H9 (cell line): ENCODE results near the gene UQCC3. TPM values are rescaled to one million over a fixed set of nuclear protein-coding genes. Genes with fewer than 3 reads are reported as not detected.
A peak's percentile ranks its signal among the peaks of the same experiment; 100 is the strongest.

Experiments
- DNase-seq: peaks from one replicate; pipeline ENCODE4 v3.0.0-alpha.2; 2017
- H2AFZ ChIP-seq: one replicate; pipeline ENCODE4 v1.6.1; 2013; ENCODE audit warnings: mild to moderate bottlenecking, low read length, control low read depth, moderate library complexity
- H2AK5ac ChIP-seq: 2 replicates; pipeline ENCODE4 v1.6.1; 2013; ENCODE audit warnings: low read length, control low read depth, mixed read lengths; ENCODE audit not compliant: insufficient read length
- H2BK120ac ChIP-seq: one replicate; pipeline ENCODE4 v1.6.1; 2013; ENCODE audit warnings: low read depth, mild to moderate bottlenecking, low read length, control low read depth, inconsistent platforms; ENCODE audit not compliant: poor library complexity, severe bottlenecking
- H2BK12ac ChIP-seq: 2 replicates; pipeline ENCODE4 v1.6.1; 2013; ENCODE audit warnings: low read length, control low read depth, mixed read lengths, low read depth; ENCODE audit not compliant: insufficient read length
- H2BK15ac ChIP-seq: 2 replicates; pipeline ENCODE4 v1.6.1; 2013; ENCODE audit warnings: low read depth, low read length, control low read depth
- H2BK20ac ChIP-seq: one replicate; pipeline ENCODE4 v1.6.1; 2013; ENCODE audit warnings: low read depth, mild to moderate bottlenecking, low read length, control low read depth, inconsistent platforms; ENCODE audit not compliant: poor library complexity, severe bottlenecking
- H2BK5ac ChIP-seq: 2 replicates; pipeline ENCODE4 v1.6.1; 2013; ENCODE audit warnings: low read length, control low read depth, mixed read lengths; ENCODE audit not compliant: insufficient read length
- H3K14ac ChIP-seq: 2 replicates; pipeline ENCODE4 v1.6.1; 2013; ENCODE audit warnings: low read length, control low read depth; ENCODE audit not compliant: insufficient read depth
- H3K18ac ChIP-seq: 2 replicates; pipeline ENCODE4 v1.6.1; 2013; ENCODE audit warnings: low read depth, mild to moderate bottlenecking, mixed read lengths, low read length, control low read depth; ENCODE audit not compliant: insufficient read length
- H3K23ac ChIP-seq: 2 replicates; pipeline ENCODE4 v1.6.1; 2013; ENCODE audit warnings: low read length, control low read depth, mixed read lengths, low read depth; ENCODE audit not compliant: insufficient read length
- H3K23me2 ChIP-seq: 2 replicates; pipeline ENCODE4 v1.6.1; 2013; ENCODE audit warnings: low read depth, mild to moderate bottlenecking, mixed read lengths, low read length, control low read depth; ENCODE audit not compliant: insufficient read length, poor library complexity, severe bottlenecking
- H3K27ac ChIP-seq: 2 replicates; pipeline ENCODE4 v1.5.1; 2013; ENCODE audit warnings: low read length, control low read depth, mixed read lengths, low read depth; ENCODE audit not compliant: insufficient read length
- H3K27me3 ChIP-seq: 2 replicates; pipeline ENCODE4 v1.6.1; 2013; ENCODE audit warnings: low read length, control low read depth, inconsistent platforms; ENCODE audit not compliant: insufficient read depth
- H3K4ac ChIP-seq: 2 replicates; pipeline ENCODE4 v1.6.1; 2013; ENCODE audit warnings: low read depth, mild to moderate bottlenecking, control low read depth, inconsistent platforms, low read length, moderate library complexity
- H3K4me1 ChIP-seq: 2 replicates; pipeline ENCODE4 v1.6.1; 2013; ENCODE audit warnings: low read length, control low read depth, inconsistent platforms; ENCODE audit not compliant: insufficient read depth
- H3K4me2 ChIP-seq: 2 replicates; pipeline ENCODE4 v1.6.1; 2013; ENCODE audit warnings: low read length, control low read depth, mixed read lengths; ENCODE audit not compliant: insufficient read length, insufficient read depth
- H3K56ac ChIP-seq: 2 replicates; pipeline ENCODE4 v1.6.1; 2013; ENCODE audit warnings: low read depth, mild to moderate bottlenecking, mixed read lengths, low read length, control low read depth; ENCODE audit not compliant: insufficient read length
- H3K79me1 ChIP-seq: 2 replicates; pipeline ENCODE4 v1.6.1; 2013; ENCODE audit warnings: low read depth, mild to moderate bottlenecking, moderate library complexity, low read length, control low read depth, inconsistent platforms; ENCODE audit not compliant: insufficient read depth, poor library complexity, severe bottlenecking
- H3K79me2 ChIP-seq: 2 replicates; pipeline ENCODE4 v1.6.1; 2013; ENCODE audit warnings: low read length, control low read depth, inconsistent platforms; ENCODE audit not compliant: insufficient read depth
- H3K9ac ChIP-seq: 2 replicates; pipeline ENCODE4 v1.6.1; 2013; ENCODE audit warnings: low read length, control low read depth, mixed read lengths; ENCODE audit not compliant: insufficient read length; ENCODE audit errors: extremely low read depth
- H3K9me3 ChIP-seq: one replicate; pipeline ENCODE4 v1.6.1; 2013; ENCODE audit warnings: low read depth, low read length, inconsistent platforms; ENCODE audit not compliant: control insufficient read depth
- H3T11ph ChIP-seq: one replicate; pipeline ENCODE4 v1.6.1; 2013; ENCODE audit warnings: mild to moderate bottlenecking, low read length, control low read depth, inconsistent platforms
- H4K20me1 ChIP-seq: one replicate; pipeline ENCODE4 v1.6.1; 2013; ENCODE audit not compliant: control insufficient read depth, insufficient read length, insufficient read depth
- H4K5ac ChIP-seq: 2 replicates; pipeline ENCODE4 v1.6.1; 2013; ENCODE audit warnings: low read depth, mild to moderate bottlenecking, mixed read lengths, low read length, control low read depth; ENCODE audit not compliant: insufficient read length
- H4K8ac ChIP-seq: replicated peaks from 2 replicates; pipeline ENCODE4 v1.6.1; 2013; ENCODE audit warnings: low read length, control low read depth, mixed read lengths, low read depth; ENCODE audit not compliant: insufficient read length
- H4K91ac ChIP-seq: 2 replicates; pipeline ENCODE4 v1.6.1; 2013; ENCODE audit warnings: low read depth, mild to moderate bottlenecking, moderate library complexity, mixed read lengths, low read length, control low read depth; ENCODE audit not compliant: insufficient read length
- H3K27ac Mint-ChIP-seq, 3 experiments: 2 replicates in 2 of 3; 3 replicates in 1 of 3; pipeline ENCODE4 v1.8.0; 2020 to 2021; ENCODE audit warnings: mixed read lengths in 3 of 3, mild to moderate bottlenecking in 1 of 3, moderate library complexity in 1 of 3
- H3K27me3 Mint-ChIP-seq: 2 replicates; pipeline ENCODE4 v1.8.0; 2021; ENCODE audit warnings: low read depth, mild to moderate bottlenecking, moderate library complexity, mixed read lengths
- H3K36me3 Mint-ChIP-seq, 3 experiments: 2 replicates in 2 of 3; 3 replicates in 1 of 3; pipeline ENCODE4 v1.8.0; 2020 to 2021; ENCODE audit warnings: low read depth in 3 of 3, mixed read lengths in 3 of 3; ENCODE audit not compliant: insufficient read depth in 1 of 3
- H3K4me1 Mint-ChIP-seq, 2 experiments: 2 replicates each; pipeline ENCODE4 v1.8.0; 2020; ENCODE audit warnings: mixed read lengths in 2 of 2
- H3K4me3 Mint-ChIP-seq, 2 experiments: 2 replicates in 1 of 2; 3 replicates in 1 of 2; pipeline ENCODE4 v1.8.0; 2020 to 2021; ENCODE audit warnings: mild to moderate bottlenecking in 2 of 2, mixed read lengths in 2 of 2, moderate library complexity in 1 of 2
- H3K9me3 Mint-ChIP-seq, 2 experiments: 2 replicates in 1 of 2; 3 replicates in 1 of 2; pipeline ENCODE4 v1.8.0; 2020; ENCODE audit warnings: mild to moderate bottlenecking in 2 of 2, mixed read lengths in 2 of 2, moderate library complexity in 1 of 2
- CTCF ChIP-seq: fragments of 200-600 bp; sonication (generic); conservative IDR thresholded peaks from 3 replicates; pipeline ENCODE4 v1.8.0; 2021; ENCODE audit warnings: antibody characterized with exemption, mild to moderate bottlenecking
- WGBS: extraction: QIAGEN DNeasy Blood & Tissue Kit; methylation state at CpG from one replicate; pipeline ENCODE4 v1.1.7; 2013; ENCODE audit warnings: missing lambda C conversion rate, low lambda C conversion rate, mixed read lengths; ENCODE audit not compliant: insufficient read length; ENCODE audit errors: extremely low coverage; 5-methylcytosine and 5-hydroxymethylcytosine counted together
- total RNA-seq: library from RNA; stranded (reverse); gene quantifications from 2 replicates; pipeline ENCODE4 v1.2.1, GENCODE V29; 2021

Gene UQCC3
- total RNA-seq, 1 experiment from 2014 or later: 11.1 TPM

- Histone ChIP-seq H3K23me2 (peaks cover 5% of the 10 kb centered on the region), H4K5ac (no peak within 1 kb of the TSS), H3K4me1 (peaks cover 3% of the 10 kb centered on the region; the same call in 1 of the 2 replicates), H2BK120ac (no peak within 1 kb of the TSS), H2AFZ (no peak within 1 kb of the TSS), H3K4me2 (peak within 1 kb of the TSS; percentile 74), H2BK20ac (no peak within 1 kb of the TSS), H2BK5ac (no peak within 1 kb of the TSS), H3K9me3 (no peaks in the 10 kb centered on the region), H3K4ac (no peak within 1 kb of the TSS; the same call in 1 of the 2 replicates), H2BK15ac (no peak within 1 kb of the TSS), H3K56ac (no peak within 1 kb of the TSS), H2BK12ac (no peak within 1 kb of the TSS), H3T11ph (no peak within 1 kb of the TSS), H3K27ac (no peak within 1 kb of the TSS), H3K14ac (peak within 1 kb of the TSS; percentile 85), H4K20me1 (no peaks in the 10 kb centered on the region), H3K23ac (no peak within 1 kb of the TSS), H4K8ac (no peak within 1 kb of the TSS), H2AK5ac (no peak within 1 kb of the TSS), H3K9ac (peak within 1 kb of the TSS; percentile 86), H3K79me2 (peaks cover 10% of the 10 kb centered on the region; the same call in 1 of the 2 replicates), H3K18ac (peak within 1 kb of the TSS; percentile 81), H4K91ac (no peak within 1 kb of the TSS), H3K27me3 (no peaks in the 10 kb centered on the region), H3K79me1 (no peaks in the 10 kb centered on the region)
- Mint-ChIP-seq H3K4me1 (peaks cover 7 to 9% of the 10 kb centered on the region in 2 experiments), H3K36me3 (peaks cover 14 to 46% (median 29%) of the 10 kb centered on the region in 3 experiments), H3K9me3 (no peaks in the 10 kb centered on the region), H3K27me3 (no peaks in the 10 kb centered on the region), H3K4me3 (peak within 1 kb of the TSS; percentile 98 to 100), H3K27ac (peak within 1 kb of the TSS; percentile 84 to 98 (median 98))
- peak; percentile 98 for DNase-seq
- WGBS: no CpG with 5 or more reads among the region's 73 CpGs
- no peak for TF ChIP-seq CTCF
Measured at GRCh38 chr11:62645946-62646824, 25.3 kb upstream of the UQCC3 start, which contains the start of gene GANAB. TSS of gene GANAB (minus strand) at chr11:62646613. CDS start at chr11:62646599, 14 bp downstream.
